A549 (cell line): ENCODE results near the gene ZBTB42.

Experiments
- BCL3 ChIP-seq: fragments of >200 bp; sonication (Bioruptor Twin); formaldehyde crosslinking; IDR thresholded peaks from 3 replicates; pipeline ENCODE4 v1.6.1; 2016
- CTCF ChIP-seq: fragments of >200 bp; sonication (Bioruptor Twin); formaldehyde crosslinking; IDR thresholded peaks from 3 replicates; pipeline ENCODE4 v1.5.1; 2016
- EP300 ChIP-seq, 2 experiments: fragments of >200 bp; sonication (Bioruptor Twin); formaldehyde crosslinking; IDR thresholded peaks; 2 replicates in 1 of 2; 3 replicates in 1 of 2; pipeline ENCODE4 v1.6.1; 2016 to 2017
- ESRRA ChIP-seq: fragments of 150-350 bp; IDR thresholded peaks from 2 replicates; pipeline ENCODE4 v1.6.1; 2014; ENCODE audit warnings: mild to moderate bottlenecking, low read length, borderline replicate concordance
- RCOR1 ChIP-seq: fragments of 150-350 bp; IDR thresholded peaks from 2 replicates; pipeline ENCODE4 v1.6.1; 2014; ENCODE audit warnings: antibody characterized with exemption, low read length, low read depth
- RNF2 ChIP-seq: fragments of 200-600 bp; sonication (generic); IDR thresholded peaks from 2 replicates; pipeline ENCODE4 v1.6.1; 2016; ENCODE audit warnings: low read depth, mild to moderate bottlenecking, antibody characterized with exemption, moderate library complexity, borderline replicate concordance

- TF ChIP-seq ESRRA, result no peak
- no peak for TF ChIP-seq CTCF
- no peak for TF ChIP-seq RCOR1
- no peak for TF ChIP-seq EP300 (IDR thresholded peaks at IDR 0.05)
- TF ChIP-seq RNF2, result no peak
- no peak for TF ChIP-seq BCL3
Measured at GRCh38 chr14:104783484-104784217, 17.2 kb upstream of the ZBTB42 start.
